GM12865 (cell line): Measurements from ENCODE around the gene ARHGAP44.

Source experiments
- DNase-seq: peaks from one replicate; pipeline ENCODE4 v3.0.0; 2010; ENCODE audit warnings: low read depth
- H3K4me3 ChIP-seq: 2 replicates; pipeline ENCODE4 v1.5.1; 2011; ENCODE audit warnings: mild to moderate bottlenecking, low read depth, low read length, control low read depth
- TF ChIP-seq, protein P1 (sequence below): IDR thresholded peaks from 2 replicates; pipeline ENCODE4 v1.5.1; 2011; ENCODE audit warnings: low read length, control low read depth, low read depth, inconsistent platforms; ENCODE audit not compliant: insufficient read depth; ENCODE audit errors: missing control alignments

ARHGAP44 gene

DNA sequence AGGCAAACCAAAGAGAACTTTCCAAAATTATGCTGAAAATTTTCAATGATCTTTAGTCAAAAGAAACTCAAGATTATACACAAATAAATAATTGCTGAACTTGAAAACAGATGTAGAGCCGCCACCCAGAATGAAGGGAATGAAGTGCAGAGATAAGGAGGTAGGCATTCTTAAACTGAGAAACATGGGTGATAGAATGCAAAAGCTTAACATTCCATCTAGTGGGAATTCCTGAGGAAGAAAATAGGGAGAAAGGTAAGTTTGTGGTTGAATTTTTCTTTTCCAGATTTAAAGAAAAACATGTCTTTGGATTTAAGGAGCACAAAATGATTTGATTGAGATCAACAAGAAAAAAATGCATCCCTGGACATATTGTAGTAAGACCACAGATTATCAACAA is 120.2 kb downstream of the ARHGAP44 start:
- DNase-seq, result no peak
- TF ChIP-seq, protein P1, sequence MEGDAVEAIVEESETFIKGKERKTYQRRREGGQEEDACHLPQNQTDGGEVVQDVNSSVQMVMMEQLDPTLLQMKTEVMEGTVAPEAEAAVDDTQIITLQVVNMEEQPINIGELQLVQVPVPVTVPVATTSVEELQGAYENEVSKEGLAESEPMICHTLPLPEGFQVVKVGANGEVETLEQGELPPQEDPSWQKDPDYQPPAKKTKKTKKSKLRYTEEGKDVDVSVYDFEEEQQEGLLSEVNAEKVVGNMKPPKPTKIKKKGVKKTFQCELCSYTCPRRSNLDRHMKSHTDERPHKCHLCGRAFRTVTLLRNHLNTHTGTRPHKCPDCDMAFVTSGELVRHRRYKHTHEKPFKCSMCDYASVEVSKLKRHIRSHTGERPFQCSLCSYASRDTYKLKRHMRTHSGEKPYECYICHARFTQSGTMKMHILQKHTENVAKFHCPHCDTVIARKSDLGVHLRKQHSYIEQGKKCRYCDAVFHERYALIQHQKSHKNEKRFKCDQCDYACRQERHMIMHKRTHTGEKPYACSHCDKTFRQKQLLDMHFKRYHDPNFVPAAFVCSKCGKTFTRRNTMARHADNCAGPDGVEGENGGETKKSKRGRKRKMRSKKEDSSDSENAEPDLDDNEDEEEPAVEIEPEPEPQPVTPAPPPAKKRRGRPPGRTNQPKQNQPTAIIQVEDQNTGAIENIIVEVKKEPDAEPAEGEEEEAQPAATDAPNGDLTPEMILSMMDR, result no peak
- H3K4me3 ChIP-seq, result no peak overlapping the region

DNA sequence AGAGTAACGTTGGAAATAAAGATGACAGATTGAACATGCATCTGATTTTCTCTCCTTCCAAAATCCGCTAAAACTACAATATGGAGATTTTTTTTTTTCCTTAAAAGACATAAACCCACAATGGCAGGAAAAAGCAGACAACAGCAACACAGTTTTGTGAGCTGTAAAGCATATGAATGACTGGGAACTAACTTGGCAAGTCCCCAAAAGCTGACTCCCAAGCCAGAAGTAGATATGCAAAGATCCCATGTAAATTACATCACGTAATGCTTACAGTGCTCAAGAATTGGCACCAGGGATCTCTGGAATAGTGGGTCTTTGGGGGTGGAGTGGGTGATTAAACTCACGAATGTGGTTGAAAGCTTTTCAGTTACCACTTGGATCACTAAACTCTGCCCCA is 121.9 kb downstream of the ARHGAP44 start:
- TF ChIP-seq, protein P1, result no peak
- DNase-seq, result no peak
- no peak overlapping the region for H3K4me3 ChIP-seq

DNA sequence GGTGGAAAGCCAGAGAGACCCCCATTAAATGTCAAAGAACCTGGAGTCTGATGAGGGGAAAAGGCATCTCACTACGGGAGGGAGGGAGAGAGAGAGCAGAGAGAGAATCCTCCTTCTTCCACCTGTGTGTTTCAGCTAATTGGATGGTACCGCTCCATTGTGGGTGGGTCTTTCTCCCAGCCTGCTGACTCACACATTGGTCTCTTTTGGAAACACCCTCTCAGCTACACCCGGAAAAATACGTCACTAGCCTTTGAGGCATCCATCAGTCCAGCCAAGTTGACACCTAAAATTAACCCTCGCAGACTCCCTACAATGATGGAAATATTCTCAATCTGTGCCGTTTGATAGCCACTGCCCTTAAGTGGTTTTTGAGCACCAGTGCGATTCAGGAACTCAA is 128.1 kb downstream of the ARHGAP44 start:
- DNase-seq, result no peak
- TF ChIP-seq, protein P1, result no peak

DNA sequence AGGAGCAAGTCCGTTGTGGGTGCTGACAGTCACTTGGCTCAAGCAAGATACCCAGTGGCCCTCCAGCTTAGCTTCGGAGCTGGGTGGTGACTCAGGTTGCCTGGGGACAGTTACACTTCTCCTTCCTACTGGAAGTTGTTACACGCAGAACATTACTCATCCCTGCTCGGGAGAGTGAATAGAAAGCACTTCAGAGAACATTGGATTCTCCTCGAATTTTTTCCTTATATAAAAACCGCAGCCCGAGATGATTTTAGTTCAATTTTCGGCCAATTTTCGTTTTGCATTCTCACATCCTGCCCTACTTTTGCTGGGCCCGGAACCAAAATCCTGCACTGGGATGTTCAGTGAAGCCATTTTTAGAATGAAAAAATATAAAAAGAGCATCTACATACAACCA is 128.8 kb downstream of the ARHGAP44 start:
- TF ChIP-seq, protein P1, result no peak
- no peak overlapping the region for H3K4me3 ChIP-seq
- DNase-seq, result no peak

More for the DNA sequence above, 128.1 kb downstream of the ARHGAP44 start:
- H3K4me3 ChIP-seq, result no peak overlapping the region

DNA sequence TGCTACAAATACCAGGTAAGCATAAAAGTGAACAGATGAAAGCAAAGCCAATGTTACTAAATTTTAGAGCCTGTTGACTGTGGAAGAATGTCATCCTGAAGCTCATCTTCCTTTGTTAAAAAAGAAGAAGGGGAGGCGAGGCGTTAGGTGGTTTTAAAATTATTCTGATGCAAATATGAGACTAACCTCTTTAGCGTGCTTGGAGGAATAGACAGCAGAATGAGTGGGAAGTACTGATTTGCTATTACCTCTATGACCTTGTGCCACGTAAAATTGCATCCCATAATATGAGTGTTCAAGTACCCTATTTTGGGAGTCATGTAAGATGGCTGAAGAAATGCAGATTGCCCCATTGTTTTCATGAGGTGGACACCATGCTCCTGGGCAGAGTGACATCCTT is 132.8 kb downstream of the ARHGAP44 start:
- no peak overlapping the region for H3K4me3 ChIP-seq
- TF ChIP-seq, protein P1, result no peak
- DNase-seq, result no peak

DNA sequence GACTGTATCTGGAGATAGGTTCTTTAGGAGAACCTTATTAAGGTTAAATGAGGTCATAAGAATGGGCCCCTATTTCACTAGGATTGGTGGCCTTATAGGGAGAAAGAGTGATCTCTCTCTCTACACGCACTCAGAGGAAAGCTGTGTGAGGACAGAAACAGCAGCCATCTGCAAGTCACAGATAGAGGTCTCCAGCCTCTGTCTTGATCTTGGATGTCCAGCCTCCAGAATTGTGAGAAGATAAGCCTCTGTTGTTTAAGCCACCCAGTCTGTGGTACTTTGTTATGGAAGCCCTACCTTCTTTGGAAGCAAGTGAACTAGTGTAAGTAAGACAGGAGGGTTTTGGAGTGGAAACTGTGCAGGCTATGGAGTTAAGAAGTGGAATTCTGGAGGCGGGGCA is 135.3 kb downstream of the ARHGAP44 start:
- DNase-seq, result no peak
- H3K4me3 ChIP-seq, result no peak overlapping the region
- TF ChIP-seq, protein P1, result no peak

DNA sequence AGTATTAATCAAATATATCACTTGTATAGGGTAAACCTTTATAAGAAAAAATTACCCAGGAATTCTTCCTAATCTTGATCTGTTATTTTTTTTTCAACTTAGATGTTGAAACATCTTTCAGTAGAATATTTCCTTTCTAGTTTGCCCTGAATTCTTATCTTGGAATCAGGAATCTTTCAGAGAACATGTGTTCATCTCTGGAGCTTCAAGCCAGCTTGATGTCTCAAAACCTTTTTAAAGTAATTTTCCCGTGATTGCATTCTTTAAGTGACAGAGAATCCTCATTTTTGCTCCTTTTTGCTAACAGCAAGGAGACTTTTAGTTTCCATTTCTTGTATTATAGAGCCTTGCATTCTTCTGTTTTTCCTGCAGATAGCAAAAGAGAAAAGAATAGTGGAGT is 137.7 kb downstream of the ARHGAP44 start:
- TF ChIP-seq, protein P1, result no peak
- no peak overlapping the region for H3K4me3 ChIP-seq
- no peak for DNase-seq
